Measurements from ENCODE around the gene WDR70.

WDR70 gene

GRCh38 chr5:37665889-37666288 is 286.8 kb downstream of the WDR70 start:
- no peak overlapping the region for H2BK5ac ChIP-seq (ENCODE audit: low read depth, low read length, poor library complexity)

GRCh38 chr5:37667430-37667829 is 288.3 kb downstream of the WDR70 start:
- peaks cover 2% of the 10 kb centered on the region for H3K79me2 ChIP-seq (ENCODE audit: control insufficient read depth, insufficient read depth, low read length, poor library complexity)
- H3K4me3 ChIP-seq (ENCODE audit: low read depth, low read length), result no peak overlapping the region
- H2AK5ac ChIP-seq (ENCODE audit: low read length), result no peak overlapping the region

More at GRCh38 chr5:37665889-37666288, 286.8 kb downstream of the WDR70 start:
- H3K23ac ChIP-seq (ENCODE audit: low read length), result no peak overlapping the region
- no peak overlapping the region for H3K4me3 ChIP-seq (ENCODE audit: low read depth, low read length)
- H3K4ac ChIP-seq (ENCODE audit: low read depth, low read length), result no peak overlapping the region
- peaks cover 4 to 6% of the 10 kb centered on the region in 2 experiments for H3K4me1 ChIP-seq (ENCODE audit: control insufficient read depth in 1 of 2, insufficient read depth in 2 of 2, low read length in 2 of 2)
- H3K9ac ChIP-seq (ENCODE audit: low read length), result no peak overlapping the region
- no peak overlapping the region for H2BK120ac ChIP-seq (ENCODE audit: insufficient read depth, low read length, poor library complexity)
- no peak overlapping the region for H3K4me2 ChIP-seq (ENCODE audit: low read length)
- no peak overlapping the region for H2BK12ac ChIP-seq (ENCODE audit: low read length)
- no peak overlapping the region for H4K91ac ChIP-seq (ENCODE audit: low read depth, low read length)
- no peak overlapping the region for H2AFZ ChIP-seq (ENCODE audit: insufficient read depth, low read length, poor library complexity)
- H4K12ac ChIP-seq (ENCODE audit: low read depth, low read length), result no peak overlapping the region
- no peak overlapping the region for H3K14ac ChIP-seq (ENCODE audit: low read length)
- H3K27ac ChIP-seq (ENCODE audit: low read depth, low read length), result no peak overlapping the region
- peaks cover 3% of the 10 kb centered on the region for H3K79me1 ChIP-seq (ENCODE audit: low read length)
- H2AK5ac ChIP-seq (ENCODE audit: low read length), result no peak overlapping the region
- no peak overlapping the region for H3K18ac ChIP-seq (ENCODE audit: low read length)
- peaks cover 2% of the 10 kb centered on the region for H3K79me2 ChIP-seq (ENCODE audit: control insufficient read depth, insufficient read depth, low read length, poor library complexity)
- no peaks in the 10 kb centered on the region for H3K9me3 ChIP-seq (ENCODE audit: insufficient read depth, low read depth, low read length)
- H3K36me3 ChIP-seq (ENCODE audit: control insufficient read depth in 1 of 2, insufficient read depth in 2 of 2, low read length in 2 of 2), result no peaks in the 10 kb centered on the region
- DNase-seq, result no peak
- no peak overlapping the region for H4K8ac ChIP-seq (ENCODE audit: low read depth, low read length)
- H3K27me3 ChIP-seq (ENCODE audit: insufficient read depth, low read length), result no peaks in the 10 kb centered on the region
- no CpG with 5 or more reads among the region's 12 CpGs for WGBS (ENCODE audit: extremely low coverage, insufficient coverage, insufficient read length)

GRCh38 chr5:37667846-37668245 is 288.7 kb downstream of the WDR70 start:
- Histone ChIP-seq H3K9ac (ENCODE audit: low read length) (no peak overlapping the region), H3K14ac (ENCODE audit: low read length) (no peak overlapping the region), H2BK5ac (ENCODE audit: low read depth, low read length, poor library complexity) (no peak overlapping the region), H3K4me2 (ENCODE audit: low read length) (no peak overlapping the region), H4K12ac (ENCODE audit: low read depth, low read length) (no peak overlapping the region), H3K36me3 (ENCODE audit: control insufficient read depth in 1 of 2, insufficient read depth in 2 of 2, low read length in 2 of 2) (no peaks in the 10 kb centered on the region), H3K4ac (ENCODE audit: low read depth, low read length) (no peak overlapping the region), H3K23ac (ENCODE audit: low read length) (no peak overlapping the region), H3K27me3 (ENCODE audit: insufficient read depth, low read length) (no peaks in the 10 kb centered on the region), H3K4me1 (ENCODE audit: control insufficient read depth in 1 of 2, insufficient read depth in 2 of 2, low read length in 2 of 2) (peaks cover 7 to 10% of the 10 kb centered on the region in 2 experiments), H4K91ac (ENCODE audit: low read depth, low read length) (no peak overlapping the region), H3K18ac (ENCODE audit: low read length) (no peak overlapping the region), H3K27ac (ENCODE audit: low read depth, low read length) (no peak overlapping the region), H2BK120ac (ENCODE audit: insufficient read depth, low read length, poor library complexity) (no peak overlapping the region), H2BK12ac (ENCODE audit: low read length) (no peak overlapping the region), H2AFZ (ENCODE audit: insufficient read depth, low read length, poor library complexity) (no peak overlapping the region), H3K4me3 (ENCODE audit: low read depth, low read length) (no peak overlapping the region), H3K79me2 (ENCODE audit: control insufficient read depth, insufficient read depth, low read length, poor library complexity) (peaks cover 2% of the 10 kb centered on the region), H3K79me1 (ENCODE audit: low read length) (peaks cover 3% of the 10 kb centered on the region), H3K9me3 (ENCODE audit: insufficient read depth, low read depth, low read length) (no peaks in the 10 kb centered on the region), H2AK5ac (ENCODE audit: low read length) (no peak overlapping the region), H4K8ac (ENCODE audit: low read depth, low read length) (no peak overlapping the region)
- WGBS (ENCODE audit: extremely low coverage, insufficient coverage, insufficient read length), result no CpG with 5 or more reads among the region's 1 CpG
- no peak for DNase-seq

More at GRCh38 chr5:37667430-37667829, 288.3 kb downstream of the WDR70 start:
- H3K4me1 ChIP-seq (ENCODE audit: control insufficient read depth in 1 of 2, insufficient read depth in 2 of 2, low read length in 2 of 2), result peaks cover 4 to 6% of the 10 kb centered on the region in 2 experiments
- no peak overlapping the region for H2BK120ac ChIP-seq (ENCODE audit: insufficient read depth, low read length, poor library complexity)
- no peak overlapping the region for H2AFZ ChIP-seq (ENCODE audit: insufficient read depth, low read length, poor library complexity)
- DNase-seq, result no peak
- H3K4me2 ChIP-seq (ENCODE audit: low read length), result no peak overlapping the region
- no peak overlapping the region for H4K8ac ChIP-seq (ENCODE audit: low read depth, low read length)
- peaks cover 3% of the 10 kb centered on the region for H3K79me1 ChIP-seq (ENCODE audit: low read length)
- H3K23ac ChIP-seq (ENCODE audit: low read length), result no peak overlapping the region
- no peaks in the 10 kb centered on the region for H3K9me3 ChIP-seq (ENCODE audit: insufficient read depth, low read depth, low read length)
- H2BK12ac ChIP-seq (ENCODE audit: low read length), result no peak overlapping the region
- no peak overlapping the region for H4K12ac ChIP-seq (ENCODE audit: low read depth, low read length)
- H2BK5ac ChIP-seq (ENCODE audit: low read depth, low read length, poor library complexity), result no peak overlapping the region
- no peak overlapping the region for H4K91ac ChIP-seq (ENCODE audit: low read depth, low read length)
- no peak overlapping the region for H3K27ac ChIP-seq (ENCODE audit: low read depth, low read length)
- no peaks in the 10 kb centered on the region for H3K27me3 ChIP-seq (ENCODE audit: insufficient read depth, low read length)
- no peak overlapping the region for H3K4ac ChIP-seq (ENCODE audit: low read depth, low read length)
- H3K14ac ChIP-seq (ENCODE audit: low read length), result no peak overlapping the region
- no peak overlapping the region for H3K9ac ChIP-seq (ENCODE audit: low read length)
- H3K36me3 ChIP-seq (ENCODE audit: control insufficient read depth in 1 of 2, insufficient read depth in 2 of 2, low read length in 2 of 2), result no peaks in the 10 kb centered on the region
- no peak overlapping the region for H3K18ac ChIP-seq (ENCODE audit: low read length)

GRCh38 chr5:37668524-37669047 is 289.5 kb downstream of the WDR70 start:
- H3K79me1 ChIP-seq (ENCODE audit: low read length), result peaks cover 3% of the 10 kb centered on the region
- H3K36me3 ChIP-seq (ENCODE audit: control insufficient read depth in 1 of 2, insufficient read depth in 2 of 2, low read length in 2 of 2), result no peaks in the 10 kb centered on the region
- no peak overlapping the region for H3K9ac ChIP-seq (ENCODE audit: low read length)
- H3K18ac ChIP-seq (ENCODE audit: low read length), result no peak overlapping the region
- peaks cover 7 to 8% of the 10 kb centered on the region in 2 experiments for H3K4me1 ChIP-seq (ENCODE audit: control insufficient read depth in 1 of 2, insufficient read depth in 2 of 2, low read length in 2 of 2)
- H3K27me3 ChIP-seq (ENCODE audit: insufficient read depth, low read length), result no peaks in the 10 kb centered on the region
- DNase-seq, result peak; percentile 97
- H3K4me2 ChIP-seq (ENCODE audit: low read length), result no peak overlapping the region
- H4K8ac ChIP-seq (ENCODE audit: low read depth, low read length), result no peak overlapping the region
- no peak overlapping the region for H2BK12ac ChIP-seq (ENCODE audit: low read length)
- H4K91ac ChIP-seq (ENCODE audit: low read depth, low read length), result no peak overlapping the region
- no peak overlapping the region for H2AFZ ChIP-seq (ENCODE audit: insufficient read depth, low read length, poor library complexity)
- no peak overlapping the region for H3K14ac ChIP-seq (ENCODE audit: low read length)
- no peak overlapping the region for H4K12ac ChIP-seq (ENCODE audit: low read depth, low read length)
- H3K4ac ChIP-seq (ENCODE audit: low read depth, low read length), result no peak overlapping the region
- peaks cover 2% of the 10 kb centered on the region for H3K79me2 ChIP-seq (ENCODE audit: control insufficient read depth, insufficient read depth, low read length, poor library complexity)
- no peak overlapping the region for H2AK5ac ChIP-seq (ENCODE audit: low read length)
- H2BK120ac ChIP-seq (ENCODE audit: insufficient read depth, low read length, poor library complexity), result no peak overlapping the region
- no peak overlapping the region for H3K4me3 ChIP-seq (ENCODE audit: low read depth, low read length)
- H3K23ac ChIP-seq (ENCODE audit: low read length), result no peak overlapping the region
- no peak overlapping the region for H2BK5ac ChIP-seq (ENCODE audit: low read depth, low read length, poor library complexity)
- H3K27ac ChIP-seq (ENCODE audit: low read depth, low read length), result peak overlapping the region; percentile 60
- WGBS (ENCODE audit: extremely low coverage, insufficient coverage, insufficient read length), result no CpG with 5 or more reads among the region's 2 CpGs
- no peaks in the 10 kb centered on the region for H3K9me3 ChIP-seq (ENCODE audit: insufficient read depth, low read depth, low read length)
